Loucy (cell line): ENCODE data around the gene IL4.

Experiments
- EZH2phosphoT487 ChIP-seq: fragments of 200-600 bp; IDR thresholded peaks from 2 replicates; pipeline ENCODE4 v1.6.1; 2018; ENCODE audit warnings: antibody characterized with exemption, mild to moderate bottlenecking, moderate library complexity, borderline replicate concordance
- TF ChIP-seq, protein P1 (sequence below): fragments of 200-600 bp; sonication (generic); conservative IDR thresholded peaks from 2 replicates; pipeline ENCODE4 v1.5.1; 2014; ENCODE audit warnings: mild to moderate bottlenecking, antibody characterized with exemption, low read length

DNA sequence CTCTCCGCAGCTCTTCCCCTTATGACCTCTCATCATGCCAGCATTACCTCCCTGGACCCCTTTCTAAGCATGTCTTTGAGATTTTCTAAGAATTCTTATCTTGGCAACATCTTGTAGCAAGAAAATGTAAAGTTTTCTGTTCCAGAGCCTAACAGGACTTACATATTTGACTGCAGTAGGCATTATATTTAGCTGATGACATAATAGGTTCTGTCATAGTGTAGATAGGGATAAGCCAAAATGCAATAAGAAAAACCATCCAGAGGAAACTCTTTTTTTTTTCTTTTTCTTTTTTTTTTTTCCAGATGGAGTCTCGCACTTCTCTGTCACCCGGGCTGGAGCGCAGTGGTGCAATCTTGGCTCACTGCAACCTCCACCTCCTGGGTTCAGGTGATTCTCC is 36.5 kb upstream of the IL4 start:
- TF ChIP-seq, protein P1, sequence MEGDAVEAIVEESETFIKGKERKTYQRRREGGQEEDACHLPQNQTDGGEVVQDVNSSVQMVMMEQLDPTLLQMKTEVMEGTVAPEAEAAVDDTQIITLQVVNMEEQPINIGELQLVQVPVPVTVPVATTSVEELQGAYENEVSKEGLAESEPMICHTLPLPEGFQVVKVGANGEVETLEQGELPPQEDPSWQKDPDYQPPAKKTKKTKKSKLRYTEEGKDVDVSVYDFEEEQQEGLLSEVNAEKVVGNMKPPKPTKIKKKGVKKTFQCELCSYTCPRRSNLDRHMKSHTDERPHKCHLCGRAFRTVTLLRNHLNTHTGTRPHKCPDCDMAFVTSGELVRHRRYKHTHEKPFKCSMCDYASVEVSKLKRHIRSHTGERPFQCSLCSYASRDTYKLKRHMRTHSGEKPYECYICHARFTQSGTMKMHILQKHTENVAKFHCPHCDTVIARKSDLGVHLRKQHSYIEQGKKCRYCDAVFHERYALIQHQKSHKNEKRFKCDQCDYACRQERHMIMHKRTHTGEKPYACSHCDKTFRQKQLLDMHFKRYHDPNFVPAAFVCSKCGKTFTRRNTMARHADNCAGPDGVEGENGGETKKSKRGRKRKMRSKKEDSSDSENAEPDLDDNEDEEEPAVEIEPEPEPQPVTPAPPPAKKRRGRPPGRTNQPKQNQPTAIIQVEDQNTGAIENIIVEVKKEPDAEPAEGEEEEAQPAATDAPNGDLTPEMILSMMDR = no peak
- no peak for TF ChIP-seq EZH2phosphoT487
